ENCODE results near the gene PRAC1.

PRAC1 gene

DNA sequence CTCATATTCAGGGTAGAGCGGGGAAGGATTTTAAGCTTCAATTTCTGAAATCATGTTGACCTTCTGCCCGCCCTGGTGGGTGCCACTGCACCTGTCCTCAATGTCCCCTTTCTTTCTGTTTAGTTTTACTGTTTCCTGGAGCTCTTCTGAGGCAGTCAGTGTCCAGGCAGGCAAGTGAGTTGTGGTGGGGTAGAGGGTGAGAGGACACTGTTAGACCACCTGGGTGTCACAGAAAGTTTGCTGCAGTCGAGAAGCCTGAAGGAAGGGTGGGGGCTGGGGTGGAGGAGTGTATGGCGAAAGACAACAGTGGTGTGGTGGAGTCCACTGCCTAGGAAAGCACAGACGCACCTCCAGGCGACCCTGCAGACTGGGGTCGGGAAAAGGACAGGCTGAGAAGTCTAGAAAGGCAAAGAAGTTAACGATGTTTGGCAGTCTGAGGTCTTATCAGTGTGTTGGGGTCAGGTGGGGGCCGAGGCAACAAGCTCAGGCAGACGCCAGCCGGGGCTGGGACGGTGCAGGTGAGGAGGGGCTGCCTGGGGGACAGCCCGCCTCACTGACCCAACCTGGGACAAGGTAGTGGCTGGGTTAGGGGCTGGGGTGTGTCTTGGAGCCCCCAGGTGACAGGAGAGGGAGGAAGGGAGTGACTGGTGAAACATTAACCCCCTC lies 29.5 kb upstream of the PRAC1 start:
- TF ChIP-seq ZFX (IDR thresholded peaks at IDR 0.05): no peak
- TF ChIP-seq, protein P1, sequence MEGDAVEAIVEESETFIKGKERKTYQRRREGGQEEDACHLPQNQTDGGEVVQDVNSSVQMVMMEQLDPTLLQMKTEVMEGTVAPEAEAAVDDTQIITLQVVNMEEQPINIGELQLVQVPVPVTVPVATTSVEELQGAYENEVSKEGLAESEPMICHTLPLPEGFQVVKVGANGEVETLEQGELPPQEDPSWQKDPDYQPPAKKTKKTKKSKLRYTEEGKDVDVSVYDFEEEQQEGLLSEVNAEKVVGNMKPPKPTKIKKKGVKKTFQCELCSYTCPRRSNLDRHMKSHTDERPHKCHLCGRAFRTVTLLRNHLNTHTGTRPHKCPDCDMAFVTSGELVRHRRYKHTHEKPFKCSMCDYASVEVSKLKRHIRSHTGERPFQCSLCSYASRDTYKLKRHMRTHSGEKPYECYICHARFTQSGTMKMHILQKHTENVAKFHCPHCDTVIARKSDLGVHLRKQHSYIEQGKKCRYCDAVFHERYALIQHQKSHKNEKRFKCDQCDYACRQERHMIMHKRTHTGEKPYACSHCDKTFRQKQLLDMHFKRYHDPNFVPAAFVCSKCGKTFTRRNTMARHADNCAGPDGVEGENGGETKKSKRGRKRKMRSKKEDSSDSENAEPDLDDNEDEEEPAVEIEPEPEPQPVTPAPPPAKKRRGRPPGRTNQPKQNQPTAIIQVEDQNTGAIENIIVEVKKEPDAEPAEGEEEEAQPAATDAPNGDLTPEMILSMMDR (conservative IDR thresholded peaks at IDR 0.05): no peak
- H3K27ac ChIP-seq: peak overlapping the region; percentile 91

DNA sequence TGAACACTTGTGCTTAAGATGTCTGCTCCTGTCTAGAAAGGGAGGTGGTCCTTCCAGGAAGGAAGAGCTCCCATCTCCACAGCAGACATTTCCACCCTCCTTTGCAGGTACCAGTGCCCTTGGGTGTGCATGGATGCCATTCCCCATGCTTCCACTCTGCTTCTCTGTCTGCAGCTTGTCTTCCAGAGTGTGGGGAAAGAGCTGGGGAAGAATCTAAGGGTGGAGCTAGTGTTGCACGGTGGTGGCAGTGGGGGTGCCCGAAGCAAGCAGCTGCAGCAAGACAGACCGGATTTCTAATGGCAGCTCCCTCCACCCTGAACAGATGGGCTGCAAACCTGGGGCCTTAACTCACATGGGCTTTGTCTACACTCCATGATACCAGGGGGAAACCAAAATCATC lies 28.9 kb upstream of the PRAC1 start:
- H3K27ac ChIP-seq: peak overlapping the region; percentile 91
- TF ChIP-seq, protein P1 (conservative IDR thresholded peaks at IDR 0.05): no peak
- TF ChIP-seq ZFX (IDR thresholded peaks at IDR 0.05): no peak

DNA sequence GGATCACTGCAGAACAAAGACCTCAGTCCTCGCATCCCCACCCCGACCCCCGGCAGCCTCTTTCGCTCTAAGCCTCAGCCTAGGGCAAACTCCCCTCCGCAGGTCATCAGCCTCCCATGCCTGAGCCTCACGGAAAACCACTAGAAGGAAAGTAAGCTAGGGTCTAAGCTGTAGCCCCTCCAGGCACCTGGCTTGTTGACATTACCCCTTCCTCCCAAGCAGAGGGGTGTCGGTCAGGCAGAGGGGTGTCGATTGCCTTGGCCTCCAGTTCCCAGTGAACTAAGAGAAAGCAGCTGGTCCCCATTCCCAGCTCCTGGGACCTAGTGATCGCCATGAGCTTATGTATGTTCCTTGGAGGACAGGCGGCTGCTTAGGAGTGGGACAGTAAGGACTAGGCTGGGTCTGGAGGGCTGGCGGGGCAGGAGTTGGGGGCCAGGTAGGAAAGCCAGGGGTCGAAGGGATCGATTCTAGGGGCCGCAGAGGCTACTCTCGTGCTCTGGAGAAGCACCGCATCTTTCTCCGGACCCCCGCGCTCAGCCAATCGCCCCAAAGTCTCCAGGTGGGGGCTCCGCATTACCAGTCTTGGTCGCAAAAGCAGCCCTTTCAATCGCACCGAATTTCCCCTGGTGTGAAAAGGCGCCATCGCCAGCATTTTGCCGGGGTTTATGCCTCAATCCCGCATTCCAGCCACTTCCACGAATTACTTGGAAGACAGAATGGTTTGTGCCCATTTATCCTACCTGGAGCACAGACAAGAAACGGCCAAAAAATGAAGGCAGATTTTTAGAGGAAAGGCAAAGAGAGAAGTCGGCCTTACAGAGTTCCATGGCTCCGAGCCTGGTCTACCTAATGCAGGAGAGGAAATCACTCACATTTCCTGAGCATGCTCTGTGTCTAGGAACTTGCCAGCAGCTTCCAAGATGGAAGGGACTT lies 27.6 kb upstream of the PRAC1 start:
- peak overlapping the region; percentile 91 for H3K27ac ChIP-seq
- no peak for TF ChIP-seq ZFX (IDR thresholded peaks at IDR 0.05)

DNA sequence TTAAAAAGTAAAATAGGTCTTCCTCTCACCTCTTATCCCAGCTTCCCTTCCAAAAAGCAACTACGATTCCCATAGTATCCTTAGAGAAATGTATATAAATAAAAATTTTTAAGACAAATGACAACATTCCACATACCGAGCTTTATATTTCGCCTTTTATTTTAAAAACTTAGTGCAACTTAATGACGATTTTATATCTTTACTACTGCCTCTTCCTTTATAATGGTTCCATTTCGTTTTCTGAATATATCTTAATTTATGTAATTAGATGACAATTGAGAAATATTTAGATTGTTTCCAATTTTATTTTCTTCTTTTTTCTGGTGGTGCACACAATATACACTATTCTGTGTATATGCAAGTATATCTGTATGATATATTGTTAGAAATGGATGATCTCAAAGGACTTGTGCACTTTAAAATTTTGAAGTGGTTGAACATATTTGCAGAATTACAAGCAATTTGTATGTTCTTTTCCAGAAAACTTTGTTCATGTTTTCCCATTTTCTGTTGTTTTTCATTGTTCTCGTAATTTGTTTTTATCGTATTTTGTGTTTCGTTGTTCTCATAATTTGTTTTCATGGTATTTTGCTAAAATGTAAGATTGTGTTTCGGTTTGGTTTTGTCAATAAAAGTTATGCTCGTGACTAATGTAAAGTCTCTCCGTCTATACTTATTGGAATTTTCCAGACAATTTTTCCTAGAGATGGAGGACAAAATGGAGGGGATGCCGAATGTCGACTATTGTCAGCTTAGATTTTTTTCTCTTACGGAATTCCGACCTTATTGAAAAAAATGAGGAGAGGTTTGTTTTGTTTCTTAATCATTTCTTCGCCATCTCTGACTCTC lies 26.6 kb upstream of the PRAC1 start:
- H3K27ac ChIP-seq: peak overlapping the region; percentile 91
- TF ChIP-seq ZFX (IDR thresholded peaks at IDR 0.05): no peak
- TF ChIP-seq, protein P1 (conservative IDR thresholded peaks at IDR 0.05): no peak

DNA sequence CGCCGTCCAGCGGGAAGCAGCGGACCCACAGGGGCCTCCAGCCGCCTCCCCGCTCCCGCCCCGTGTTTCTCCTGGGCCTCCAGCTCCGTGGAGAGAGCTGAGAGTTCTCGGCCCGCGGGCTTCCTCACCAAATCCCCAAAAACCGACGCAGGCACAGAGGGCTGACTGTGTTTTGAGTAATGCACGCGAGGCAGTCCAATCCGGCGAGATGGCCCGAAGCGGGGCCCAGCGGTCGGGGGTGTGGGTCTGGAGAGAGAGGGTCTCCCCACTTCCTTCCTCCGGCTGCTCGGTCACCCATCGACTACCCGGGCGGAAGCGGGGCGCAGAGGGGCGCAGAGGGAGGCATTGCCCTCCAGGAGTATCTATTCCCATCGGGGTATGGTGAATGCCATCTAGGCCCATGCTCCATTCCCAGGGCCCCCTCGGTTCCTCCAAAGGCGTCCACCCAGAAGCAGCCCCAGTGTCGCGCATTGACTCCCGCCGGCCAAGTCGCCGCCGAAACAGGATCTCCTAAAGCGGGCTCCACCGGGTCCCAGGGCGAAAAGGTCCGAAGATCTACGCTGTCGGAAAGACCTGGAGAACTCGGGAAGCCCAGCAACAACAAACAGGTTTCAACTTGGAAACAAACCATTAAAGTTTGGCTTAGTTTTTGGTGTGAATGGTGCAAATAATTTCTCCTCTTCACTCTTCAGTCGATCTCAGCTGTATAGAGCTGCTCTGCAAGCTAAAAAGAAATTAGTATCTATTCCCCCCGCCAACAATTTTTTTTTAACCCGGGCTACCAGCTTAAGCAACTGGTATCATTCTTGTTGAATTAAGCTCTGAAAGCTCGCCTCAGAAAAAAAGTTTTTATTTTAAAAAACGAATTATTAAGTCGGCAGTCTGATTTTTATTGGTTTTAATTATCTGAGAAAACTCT lies 25.4 kb upstream of the PRAC1 start:
- TF ChIP-seq, protein P1 (conservative IDR thresholded peaks at IDR 0.05): no peak
- TF ChIP-seq ZFX (IDR thresholded peaks at IDR 0.05): peak; percentile 43; the same call in 1 of the 2 replicates
- peak overlapping the region; percentile 97 for H3K27ac ChIP-seq

DNA sequence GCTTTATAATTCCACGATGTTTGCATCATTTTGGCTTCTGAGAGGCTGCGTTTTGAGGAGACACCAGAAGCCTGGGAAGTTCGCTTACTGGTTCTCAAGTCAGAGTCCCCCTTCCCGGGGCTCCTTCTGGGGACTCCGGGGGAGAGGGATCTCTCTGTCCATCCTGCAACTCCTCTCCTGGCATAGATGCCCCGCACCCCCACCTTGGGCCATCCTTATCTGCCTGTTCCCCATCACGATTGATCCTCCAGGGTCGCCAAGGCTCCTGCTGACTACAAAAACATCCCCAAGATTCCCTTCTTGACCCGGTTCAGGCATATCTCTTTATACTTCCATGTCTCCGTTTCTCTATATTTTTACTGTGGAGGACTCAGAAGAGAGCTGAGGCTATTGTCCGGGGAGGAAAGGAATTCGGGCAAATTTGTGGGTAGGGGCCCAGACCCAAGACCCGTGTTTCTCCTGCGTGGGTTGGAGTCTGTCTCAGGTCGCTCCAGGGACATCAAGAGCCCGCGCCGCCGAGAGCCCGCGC lies 24.7 kb upstream of the PRAC1 start:
- TF ChIP-seq ZFX (IDR thresholded peaks at IDR 0.05): no peak
- TF ChIP-seq, protein P1 (conservative IDR thresholded peaks at IDR 0.05): no peak
- peak overlapping the region; percentile 97 for H3K27ac ChIP-seq
